Epithelial cell of esophagus (primary cell): ENCODE data around the gene TRIP6.

ENCODE experiments used
- DNase-seq: peaks from one replicate; pipeline ENCODE4 v3.0.0; 2010; ENCODE audit warnings: low read depth
- H3K4me3 ChIP-seq: 2 replicates; pipeline ENCODE4 v1.5.1; 2011; ENCODE audit warnings: mild to moderate bottlenecking, low read length, control low read depth
- TF ChIP-seq, protein P1 (sequence below): IDR thresholded peaks from 2 replicates; pipeline ENCODE4 v1.5.1; 2011; ENCODE audit warnings: low read depth, mild to moderate bottlenecking, low read length, control low read depth, inconsistent platforms; ENCODE audit not compliant: insufficient read depth; ENCODE audit errors: missing control alignments

The TRIP6 gene

DNA sequence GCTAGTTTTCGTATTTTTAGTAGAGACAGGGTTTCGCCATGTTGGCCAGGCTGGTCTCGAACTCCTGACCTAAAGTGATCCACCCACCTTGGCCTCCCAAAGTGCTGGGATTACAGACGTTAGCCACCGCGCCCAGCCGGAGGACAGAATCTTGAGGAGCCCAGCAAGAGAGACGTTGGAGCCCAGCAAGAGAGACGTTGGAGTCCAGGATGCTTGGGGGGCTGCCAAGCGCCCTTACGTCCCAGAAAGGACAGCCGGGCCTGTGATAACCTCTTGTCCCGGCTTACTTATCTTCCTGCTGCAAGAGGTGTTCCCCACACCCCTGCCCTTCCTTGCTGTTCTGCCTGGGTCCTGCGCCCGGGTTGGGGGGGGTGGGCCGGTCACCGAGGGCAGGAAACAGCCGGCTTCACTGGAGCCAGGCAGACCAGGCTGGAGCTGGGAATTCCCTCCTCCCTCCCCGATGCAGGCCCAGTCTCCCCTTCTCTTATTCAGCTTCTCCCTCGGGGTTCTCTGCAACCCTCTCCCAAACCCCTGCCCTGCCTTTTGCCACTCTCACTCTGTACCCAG, 38.0 kb upstream of the TRIP6 start:
- DNase-seq = no peak
- TF ChIP-seq, protein P1, sequence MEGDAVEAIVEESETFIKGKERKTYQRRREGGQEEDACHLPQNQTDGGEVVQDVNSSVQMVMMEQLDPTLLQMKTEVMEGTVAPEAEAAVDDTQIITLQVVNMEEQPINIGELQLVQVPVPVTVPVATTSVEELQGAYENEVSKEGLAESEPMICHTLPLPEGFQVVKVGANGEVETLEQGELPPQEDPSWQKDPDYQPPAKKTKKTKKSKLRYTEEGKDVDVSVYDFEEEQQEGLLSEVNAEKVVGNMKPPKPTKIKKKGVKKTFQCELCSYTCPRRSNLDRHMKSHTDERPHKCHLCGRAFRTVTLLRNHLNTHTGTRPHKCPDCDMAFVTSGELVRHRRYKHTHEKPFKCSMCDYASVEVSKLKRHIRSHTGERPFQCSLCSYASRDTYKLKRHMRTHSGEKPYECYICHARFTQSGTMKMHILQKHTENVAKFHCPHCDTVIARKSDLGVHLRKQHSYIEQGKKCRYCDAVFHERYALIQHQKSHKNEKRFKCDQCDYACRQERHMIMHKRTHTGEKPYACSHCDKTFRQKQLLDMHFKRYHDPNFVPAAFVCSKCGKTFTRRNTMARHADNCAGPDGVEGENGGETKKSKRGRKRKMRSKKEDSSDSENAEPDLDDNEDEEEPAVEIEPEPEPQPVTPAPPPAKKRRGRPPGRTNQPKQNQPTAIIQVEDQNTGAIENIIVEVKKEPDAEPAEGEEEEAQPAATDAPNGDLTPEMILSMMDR = no peak
- no peak overlapping the region for H3K4me3 ChIP-seq

DNA sequence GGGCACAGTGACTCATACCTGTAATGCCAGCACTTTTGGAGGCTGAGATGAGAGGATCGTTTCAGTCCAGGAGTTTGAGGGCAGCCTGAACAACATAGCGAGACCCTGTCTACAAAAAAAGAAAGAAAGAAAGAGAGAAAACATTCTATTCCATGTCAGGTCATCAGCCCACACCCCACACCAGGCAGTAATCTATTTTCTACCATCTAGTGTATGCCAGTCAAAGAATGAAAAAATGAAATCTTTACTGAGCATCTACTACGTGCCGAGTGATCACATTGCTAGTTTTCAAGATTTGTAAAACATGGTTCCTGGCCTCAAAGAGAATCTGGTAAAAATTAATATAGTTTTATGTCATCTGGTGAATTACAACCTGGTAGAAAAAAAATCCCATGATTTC, 36.8 kb upstream of the TRIP6 start:
- DNase-seq = no peak
- no peak overlapping the region for H3K4me3 ChIP-seq
- TF ChIP-seq, protein P1 = no peak

DNA sequence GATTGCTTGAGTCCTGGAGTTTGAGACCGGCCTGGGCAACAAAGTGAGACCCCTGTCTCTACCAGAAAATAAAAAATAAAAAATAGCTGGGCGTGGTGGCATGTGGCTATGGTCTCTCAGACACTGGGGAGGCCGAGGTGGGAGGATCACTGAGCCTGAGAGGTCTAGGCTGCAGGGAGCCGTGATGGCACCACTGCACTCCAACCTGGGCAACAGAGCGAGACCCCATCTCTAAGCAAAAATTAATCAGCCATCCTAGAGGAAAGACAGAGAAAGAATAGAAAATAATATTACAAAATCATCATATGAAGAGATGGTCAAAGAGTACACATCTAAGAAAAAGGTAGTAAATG, 34.9 kb upstream of the TRIP6 start:
- no peak overlapping the region for H3K4me3 ChIP-seq
- DNase-seq = no peak
- TF ChIP-seq, protein P1 = no peak

DNA sequence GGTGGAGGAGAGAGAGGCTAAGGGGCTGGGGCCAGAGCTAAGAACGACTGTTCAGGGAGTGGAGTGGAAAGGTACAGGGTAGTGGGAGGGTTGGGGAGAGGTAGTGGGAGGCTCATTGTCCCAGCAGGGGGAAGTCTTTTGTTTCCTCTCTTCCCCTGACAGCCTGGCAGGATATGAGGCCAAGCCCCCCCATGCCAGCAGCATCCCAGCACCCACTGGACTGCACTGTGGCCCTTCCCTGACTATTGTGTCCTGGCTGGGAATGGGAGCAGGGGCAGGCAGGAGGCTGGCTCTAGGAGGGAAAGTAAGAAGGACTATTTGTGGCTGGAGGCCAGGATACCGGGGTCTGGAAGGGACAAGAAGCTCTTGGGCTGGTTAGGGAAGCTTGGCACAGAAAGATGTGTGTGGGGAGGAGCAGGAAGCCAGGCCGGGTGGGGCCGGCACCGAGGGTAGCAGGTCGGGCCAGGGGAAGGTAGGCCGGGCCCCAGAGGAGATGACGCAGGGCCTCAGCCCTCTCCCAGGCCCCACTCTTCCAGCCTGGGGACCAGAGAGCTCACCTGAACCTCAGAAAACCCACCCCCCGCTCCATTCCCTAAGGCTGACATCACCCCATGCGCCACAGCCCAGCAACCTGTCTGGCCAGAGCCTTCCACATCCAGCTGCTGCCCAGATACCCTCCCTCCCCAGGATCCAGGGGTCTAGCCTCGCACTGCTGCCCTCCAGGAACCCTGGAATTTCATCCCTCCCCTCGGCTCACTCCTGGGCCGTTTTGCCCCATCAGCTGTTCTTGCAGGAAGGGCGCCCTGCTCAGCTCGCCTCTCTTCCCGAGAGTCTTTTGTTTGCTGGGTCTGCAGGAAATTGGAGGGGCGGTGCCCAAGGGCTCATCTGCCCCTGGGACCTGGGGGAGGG, 31.0 kb upstream of the TRIP6 start:
- TF ChIP-seq, protein P1 = no peak
- no peak overlapping the region for H3K4me3 ChIP-seq
- peak; percentile 86 for DNase-seq

DNA sequence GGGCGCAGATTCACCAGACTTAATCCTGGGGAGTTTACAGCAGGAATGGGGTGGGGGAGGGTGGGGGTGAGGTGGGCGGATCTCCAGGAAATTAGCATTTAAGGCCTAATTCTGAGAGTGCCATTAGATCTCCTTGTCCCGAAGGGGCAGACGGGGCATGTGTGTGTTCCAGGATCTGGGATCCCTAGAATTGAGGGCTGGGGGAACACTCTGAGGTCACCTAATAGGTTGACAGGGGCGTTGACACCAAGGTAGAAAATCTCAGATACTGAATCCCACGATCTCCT, 30.4 kb upstream of the TRIP6 start:
- TF ChIP-seq, protein P1 = no peak
- DNase-seq = no peak
- H3K4me3 ChIP-seq = peak overlapping the region; percentile 32

DNA sequence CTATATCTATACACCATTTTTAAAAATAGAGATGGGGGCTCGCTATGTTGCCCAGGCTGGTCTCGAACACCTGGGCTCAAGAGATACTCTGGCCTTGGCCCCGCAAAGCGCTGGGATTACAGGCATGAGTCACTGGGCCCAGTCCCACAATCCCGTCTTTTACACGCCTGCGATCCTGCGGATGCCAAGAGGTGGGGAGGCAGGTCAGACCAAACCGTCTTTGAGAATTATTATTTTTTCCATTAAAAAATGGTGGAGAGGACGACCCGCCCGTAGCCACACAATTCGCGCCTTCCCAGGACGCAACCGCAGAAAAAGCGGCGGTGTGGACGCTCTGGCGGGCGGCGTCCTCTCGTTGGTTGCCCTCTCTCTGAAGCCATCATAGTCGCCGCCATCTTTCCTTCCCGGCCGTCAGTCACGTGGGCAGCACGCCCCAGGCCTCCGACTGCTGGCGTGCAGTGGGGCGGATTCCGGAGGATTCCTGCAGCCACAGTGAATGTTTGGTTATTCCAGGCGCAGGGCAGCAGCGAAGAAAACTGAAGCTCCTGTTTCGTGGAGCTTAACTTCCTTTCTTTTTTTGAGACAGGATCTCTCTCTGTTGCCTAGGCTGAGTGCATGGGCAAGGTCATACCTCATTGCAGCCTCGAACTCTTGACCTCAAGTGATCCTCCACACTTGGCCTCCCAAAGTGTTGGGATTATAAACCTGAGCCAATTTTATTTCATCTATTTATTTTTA, 29.9 kb upstream of the TRIP6 start:
- peak; percentile 92 for DNase-seq
- TF ChIP-seq, protein P1 = no peak
- H3K4me3 ChIP-seq = peak overlapping the region; percentile 32
